ENCODE results near the gene CTDSPL.
"Not testable (repeated sequence)": the region's sequence is repeated elsewhere in the genome, so short reads cannot be mapped to it uniquely, and the experiment has no call there.

The CTDSPL gene

GRCh38 chr3:38030126-38031021 lies 168.7 kb downstream of the CTDSPL start:
- TF ChIP-seq, protein P1, sequence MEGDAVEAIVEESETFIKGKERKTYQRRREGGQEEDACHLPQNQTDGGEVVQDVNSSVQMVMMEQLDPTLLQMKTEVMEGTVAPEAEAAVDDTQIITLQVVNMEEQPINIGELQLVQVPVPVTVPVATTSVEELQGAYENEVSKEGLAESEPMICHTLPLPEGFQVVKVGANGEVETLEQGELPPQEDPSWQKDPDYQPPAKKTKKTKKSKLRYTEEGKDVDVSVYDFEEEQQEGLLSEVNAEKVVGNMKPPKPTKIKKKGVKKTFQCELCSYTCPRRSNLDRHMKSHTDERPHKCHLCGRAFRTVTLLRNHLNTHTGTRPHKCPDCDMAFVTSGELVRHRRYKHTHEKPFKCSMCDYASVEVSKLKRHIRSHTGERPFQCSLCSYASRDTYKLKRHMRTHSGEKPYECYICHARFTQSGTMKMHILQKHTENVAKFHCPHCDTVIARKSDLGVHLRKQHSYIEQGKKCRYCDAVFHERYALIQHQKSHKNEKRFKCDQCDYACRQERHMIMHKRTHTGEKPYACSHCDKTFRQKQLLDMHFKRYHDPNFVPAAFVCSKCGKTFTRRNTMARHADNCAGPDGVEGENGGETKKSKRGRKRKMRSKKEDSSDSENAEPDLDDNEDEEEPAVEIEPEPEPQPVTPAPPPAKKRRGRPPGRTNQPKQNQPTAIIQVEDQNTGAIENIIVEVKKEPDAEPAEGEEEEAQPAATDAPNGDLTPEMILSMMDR (IDR thresholded peaks at IDR 0.05; ENCODE audit: extremely low read depth, insufficient read depth, missing control alignments), result no peak
- DNase-seq (ENCODE audit: low spot score), result no peak
- in situ Hi-C loops (cut with MboI; ENCODE audit: low pct_unique_long_range_greater_than_20kb, low sequenced_read_pairs, unreplicated experiment), result no loop called here

DNA sequence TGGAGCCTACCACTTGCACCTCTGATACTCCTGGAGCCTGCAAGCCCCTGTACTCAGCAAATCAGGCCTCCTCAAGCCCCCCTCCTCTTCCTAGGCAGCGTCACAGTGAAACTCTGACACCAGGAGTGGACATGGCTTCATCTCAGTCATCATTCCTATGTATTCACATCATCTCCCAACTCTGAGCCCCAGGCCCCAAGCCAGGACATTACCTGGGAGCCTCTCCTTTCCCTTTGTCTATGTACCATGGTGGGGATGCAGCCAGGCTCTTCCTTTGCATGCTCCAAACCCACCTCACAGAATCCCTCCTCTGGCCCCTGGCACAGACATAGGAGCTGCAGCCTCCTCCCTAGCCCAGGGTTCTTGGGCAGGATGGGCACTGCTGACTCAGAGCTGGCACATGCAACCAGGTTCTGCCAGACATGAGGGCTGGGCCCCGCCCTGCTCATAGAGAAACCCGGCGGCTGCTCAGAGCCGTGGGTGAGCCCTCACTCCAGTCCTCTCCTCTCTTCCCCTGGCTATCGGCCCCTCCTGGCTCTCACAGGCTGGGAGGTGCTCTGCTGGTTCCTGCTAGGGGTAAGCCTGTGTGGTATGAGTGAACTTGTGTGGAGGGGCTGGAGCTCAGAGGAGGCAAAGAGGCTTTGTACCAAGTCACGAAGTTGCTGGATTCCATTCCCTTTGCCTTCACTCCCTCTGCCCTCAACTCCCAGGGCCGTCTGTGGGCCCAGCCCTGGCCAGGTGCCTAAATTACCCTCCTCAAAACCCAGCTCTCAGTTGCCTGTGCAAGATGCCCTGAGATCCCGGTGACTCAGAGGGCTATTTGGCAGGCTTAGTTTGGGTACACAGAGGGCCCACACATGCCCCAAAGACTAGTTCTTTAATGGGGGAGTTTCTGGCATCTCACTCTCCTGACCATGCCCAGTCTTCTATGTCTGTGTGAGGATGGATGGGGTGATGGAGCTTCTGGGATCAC lies 169.6 kb downstream of the CTDSPL start:
- in situ Hi-C loops (cut with MboI; ENCODE audit: low pct_unique_long_range_greater_than_20kb, low sequenced_read_pairs, unreplicated experiment), result no loop called here
- DNase-seq (ENCODE audit: low spot score), result no peak
- TF ChIP-seq, protein P1 (IDR thresholded peaks at IDR 0.05; ENCODE audit: extremely low read depth, insufficient read depth, missing control alignments), result no peak

- TF ChIP-seq, protein P1 (IDR thresholded peaks at IDR 0.05; ENCODE audit: extremely low read depth, insufficient read depth, missing control alignments), result no peak
- DNase-seq (ENCODE audit: low spot score), result no peak
- in situ Hi-C loops (cut with MboI; ENCODE audit: low pct_unique_long_range_greater_than_20kb, low sequenced_read_pairs, unreplicated experiment), result no loop called here
These were observed 170.7 kb downstream of the CTDSPL start for GRCh38 chr3:38032328-38032865.

DNA sequence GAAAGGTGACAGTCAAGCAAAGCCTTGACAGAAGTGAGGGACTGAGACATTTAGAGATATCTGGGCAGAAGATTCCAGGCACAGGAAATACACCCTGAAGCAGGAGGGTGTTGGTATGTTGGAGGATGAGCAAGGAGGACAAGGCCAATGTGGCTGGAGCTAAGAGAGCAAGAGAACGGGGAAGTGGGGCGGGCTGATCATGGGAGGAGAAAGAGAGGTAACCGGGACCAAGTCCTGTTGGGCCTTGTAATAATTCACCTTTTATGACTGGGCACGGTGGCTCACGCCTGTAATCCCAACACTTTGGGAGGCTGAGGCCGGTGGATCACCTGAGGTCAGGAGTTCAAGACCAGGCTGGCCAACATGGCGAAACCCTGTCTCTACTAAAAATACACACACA lies 171.9 kb downstream of the CTDSPL start:
- DNase-seq (ENCODE audit: low spot score); in situ Hi-C loops (cut with MboI; ENCODE audit: low pct_unique_long_range_greater_than_20kb, low sequenced_read_pairs, unreplicated experiment): not testable (repeated sequence)

All from GM13977 (cell line).